ENCODE results near the gene KREMEN1.

DNA sequence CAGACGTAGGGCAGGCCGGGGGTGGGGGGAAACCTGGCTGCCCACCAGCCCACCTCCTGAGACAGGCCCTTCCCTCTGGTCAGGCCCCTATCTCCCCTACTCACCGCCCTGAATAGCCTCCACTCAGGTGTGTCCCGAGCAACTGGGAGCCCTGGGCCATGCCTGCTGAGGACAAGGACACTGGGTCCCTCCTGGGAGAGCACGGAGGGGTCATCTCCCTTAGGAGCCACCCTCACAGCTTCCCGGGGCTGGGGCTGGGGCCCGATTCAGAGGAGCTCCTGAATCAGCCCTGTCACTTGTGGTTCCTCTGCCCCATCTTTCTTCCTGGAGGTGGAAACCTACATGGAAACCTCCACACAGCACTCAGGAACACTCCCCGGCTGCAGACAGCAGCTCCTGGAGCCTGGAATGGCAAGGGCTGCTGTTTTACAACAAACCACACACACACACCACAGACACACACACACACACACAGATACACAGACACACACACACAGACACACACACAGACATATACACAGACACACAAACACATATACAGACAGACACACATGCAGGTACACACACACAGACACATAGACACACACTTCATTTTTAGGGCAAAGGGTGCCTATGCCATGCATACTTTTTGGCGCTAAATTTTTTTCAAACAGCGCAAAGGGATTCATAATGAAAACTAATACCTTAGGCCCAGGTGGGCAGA, 123.3 kb downstream of the KREMEN1 start:
- TF ChIP-seq, protein P1, sequence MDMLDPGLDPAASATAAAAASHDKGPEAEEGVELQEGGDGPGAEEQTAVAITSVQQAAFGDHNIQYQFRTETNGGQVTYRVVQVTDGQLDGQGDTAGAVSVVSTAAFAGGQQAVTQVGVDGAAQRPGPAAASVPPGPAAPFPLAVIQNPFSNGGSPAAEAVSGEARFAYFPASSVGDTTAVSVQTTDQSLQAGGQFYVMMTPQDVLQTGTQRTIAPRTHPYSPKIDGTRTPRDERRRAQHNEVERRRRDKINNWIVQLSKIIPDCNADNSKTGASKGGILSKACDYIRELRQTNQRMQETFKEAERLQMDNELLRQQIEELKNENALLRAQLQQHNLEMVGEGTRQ (CRISPR knock-in tag; IDR thresholded peaks at IDR 0.05) = no peak
- TF ChIP-seq NR3C1 (CRISPR knock-in tag; conservative IDR thresholded peaks at IDR 0.05; ENCODE audit: low read depth) = no peak
- TF ChIP-seq, protein P2, sequence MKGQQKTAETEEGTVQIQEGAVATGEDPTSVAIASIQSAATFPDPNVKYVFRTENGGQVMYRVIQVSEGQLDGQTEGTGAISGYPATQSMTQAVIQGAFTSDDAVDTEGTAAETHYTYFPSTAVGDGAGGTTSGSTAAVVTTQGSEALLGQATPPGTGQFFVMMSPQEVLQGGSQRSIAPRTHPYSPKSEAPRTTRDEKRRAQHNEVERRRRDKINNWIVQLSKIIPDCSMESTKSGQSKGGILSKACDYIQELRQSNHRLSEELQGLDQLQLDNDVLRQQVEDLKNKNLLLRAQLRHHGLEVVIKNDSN (CRISPR knock-in tag; IDR thresholded peaks at IDR 0.05) = no peak
- TF ChIP-seq, protein P3, sequence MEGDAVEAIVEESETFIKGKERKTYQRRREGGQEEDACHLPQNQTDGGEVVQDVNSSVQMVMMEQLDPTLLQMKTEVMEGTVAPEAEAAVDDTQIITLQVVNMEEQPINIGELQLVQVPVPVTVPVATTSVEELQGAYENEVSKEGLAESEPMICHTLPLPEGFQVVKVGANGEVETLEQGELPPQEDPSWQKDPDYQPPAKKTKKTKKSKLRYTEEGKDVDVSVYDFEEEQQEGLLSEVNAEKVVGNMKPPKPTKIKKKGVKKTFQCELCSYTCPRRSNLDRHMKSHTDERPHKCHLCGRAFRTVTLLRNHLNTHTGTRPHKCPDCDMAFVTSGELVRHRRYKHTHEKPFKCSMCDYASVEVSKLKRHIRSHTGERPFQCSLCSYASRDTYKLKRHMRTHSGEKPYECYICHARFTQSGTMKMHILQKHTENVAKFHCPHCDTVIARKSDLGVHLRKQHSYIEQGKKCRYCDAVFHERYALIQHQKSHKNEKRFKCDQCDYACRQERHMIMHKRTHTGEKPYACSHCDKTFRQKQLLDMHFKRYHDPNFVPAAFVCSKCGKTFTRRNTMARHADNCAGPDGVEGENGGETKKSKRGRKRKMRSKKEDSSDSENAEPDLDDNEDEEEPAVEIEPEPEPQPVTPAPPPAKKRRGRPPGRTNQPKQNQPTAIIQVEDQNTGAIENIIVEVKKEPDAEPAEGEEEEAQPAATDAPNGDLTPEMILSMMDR (IDR thresholded peaks at IDR 0.05) = no peak
- TF ChIP-seq, protein P4, sequence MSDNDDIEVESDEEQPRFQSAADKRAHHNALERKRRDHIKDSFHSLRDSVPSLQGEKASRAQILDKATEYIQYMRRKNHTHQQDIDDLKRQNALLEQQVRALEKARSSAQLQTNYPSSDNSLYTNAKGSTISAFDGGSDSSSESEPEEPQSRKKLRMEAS (CRISPR knock-in tag; IDR thresholded peaks at IDR 0.05) = no peak

Data from WTC11 (cell line).